HG03558 (cell line): Measurements from ENCODE around the gene TLDC2.
"Not testable (repeated sequence)": the region's sequence is repeated elsewhere in the genome, so short reads cannot be mapped to it uniquely, and the experiment has no call there.

Experiments used
- ATAC-seq: cut with Tn5 transposase; IDR thresholded peaks from one replicate; pipeline ENCODE4 v1.9.1; 2021; ENCODE audit warnings: moderate number of reproducible peaks; ENCODE audit not compliant: unreplicated experiment; ENCODE audit errors: extremely low read depth

TLDC2 gene

DNA sequence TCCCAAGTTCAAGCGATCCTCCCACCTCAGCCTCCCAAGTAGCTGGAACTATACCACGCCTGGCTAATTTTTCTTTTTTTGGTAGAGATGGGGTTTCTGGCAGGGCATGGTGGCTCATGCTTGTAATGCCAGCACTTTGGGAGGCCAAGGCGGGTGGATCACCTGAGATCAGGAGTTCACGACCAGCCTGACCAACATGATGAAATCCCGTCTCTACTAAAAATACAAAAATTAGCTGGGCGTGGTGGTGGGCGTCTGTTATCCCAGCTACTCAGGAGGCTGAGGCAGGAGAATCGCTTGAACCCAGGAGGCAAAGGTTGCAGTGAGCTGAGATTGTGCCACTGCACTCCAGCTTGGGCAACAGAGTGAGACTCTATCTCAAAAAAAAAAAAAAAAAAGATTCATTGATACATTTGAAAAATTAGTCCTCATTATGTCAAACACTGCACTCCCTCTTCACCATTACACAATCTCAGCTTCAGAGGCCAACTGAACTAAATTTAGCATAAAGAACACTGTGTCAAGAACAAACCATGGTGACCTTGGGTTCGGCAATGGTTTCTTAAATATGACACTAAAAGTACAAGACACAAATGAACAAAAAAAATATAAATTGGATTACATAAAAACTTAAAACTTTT lies 60.9 kb downstream of the TLDC2 start:
- not testable (repeated sequence) for ATAC-seq

DNA sequence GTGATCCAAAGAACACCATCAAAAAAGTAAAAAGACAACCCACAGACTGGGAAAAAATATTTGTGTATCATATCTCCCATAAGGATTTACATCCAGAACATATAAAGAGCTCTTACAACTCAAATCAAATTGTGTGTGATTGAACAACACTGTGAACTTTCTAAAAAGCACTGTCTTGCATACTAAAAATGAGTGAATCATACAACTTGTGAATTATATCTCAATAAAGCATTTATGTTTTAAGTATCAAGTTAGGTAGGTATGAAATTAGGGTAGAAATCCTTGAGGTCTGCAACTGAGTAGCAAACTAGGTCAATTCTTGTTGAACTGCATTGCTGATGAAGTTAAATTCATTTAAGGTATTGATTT lies 61.4 kb downstream of the TLDC2 start:
- no peak for ATAC-seq

DNA sequence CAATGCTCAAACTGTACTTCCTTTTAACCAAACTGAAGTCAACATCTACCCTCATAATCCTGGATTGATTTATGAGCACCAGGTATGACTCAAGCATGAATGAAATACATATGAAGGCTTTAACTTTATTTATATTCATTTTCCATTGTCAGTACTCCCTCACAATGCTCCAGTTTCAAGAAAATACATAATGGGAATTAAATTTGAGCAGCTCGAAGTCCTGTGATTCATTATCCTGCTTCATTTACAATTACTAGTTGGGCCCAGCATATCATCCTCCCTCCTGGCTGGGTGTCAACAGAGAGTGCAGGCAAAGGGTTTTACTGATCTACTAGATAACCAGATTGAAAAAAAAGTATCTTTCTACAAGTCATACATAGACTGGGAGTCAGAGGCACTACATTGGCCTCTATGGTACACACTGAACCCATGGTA lies 65.5 kb downstream of the TLDC2 start:
- no peak for ATAC-seq
